Measurements from ENCODE around the gene DCAF5.
A peak's percentile ranks its signal among the peaks of the same experiment; 100 is the strongest.

The DCAF5 gene

GRCh38 chr14:69064596-69064995 is 88.3 kb downstream of the DCAF5 start:
- no peak for DNase-seq

- DNase-seq: peak; percentile 97
These were observed 93.0 kb downstream of the DCAF5 start for GRCh38 chr14:69059658-69060623.

GRCh38 chr14:69055999-69056788 is 96.7 kb downstream of the DCAF5 start:
- DNase-seq: no peak

- no peak for DNase-seq
These were observed 97.8 kb downstream of the DCAF5 start for GRCh38 chr14:69055125-69055524.

- DNase-seq: no peak
These were observed 98.9 kb downstream of the DCAF5 start for GRCh38 chr14:69054030-69054429.

- DNase-seq: no peak
These were observed 100.7 kb downstream of the DCAF5 start for GRCh38 chr14:69052181-69052601.

GRCh38 chr14:69050240-69051184 is 102.4 kb downstream of the DCAF5 start:
- DNase-seq: no peak

- peak; percentile 62 for DNase-seq
These were observed 103.2 kb downstream of the DCAF5 start for GRCh38 chr14:69049675-69050074.

GRCh38 chr14:69048456-69048855 is 104.5 kb downstream of the DCAF5 start:
- no peak for DNase-seq

- no peak for DNase-seq
These were observed 105.7 kb downstream of the DCAF5 start for GRCh38 chr14:69047255-69047654.

GRCh38 chr14:69046476-69046860 is 106.5 kb downstream of the DCAF5 start:
- no peak for DNase-seq

- DNase-seq: peak; percentile 69
These were observed 107.0 kb downstream of the DCAF5 start for GRCh38 chr14:69045857-69046475.

GRCh38 chr14:69044965-69045555 is 107.9 kb downstream of the DCAF5 start:
- no peak for DNase-seq

- no peak for DNase-seq
These were observed 108.6 kb downstream of the DCAF5 start for GRCh38 chr14:69044296-69044695.

GRCh38 chr14:69043596-69044260 is 109.2 kb downstream of the DCAF5 start:
- DNase-seq: peak; percentile 87

GRCh38 chr14:69042787-69043444 is 110.0 kb downstream of the DCAF5 start:
- peak; percentile 86 for DNase-seq

GRCh38 chr14:69042299-69042698 is 110.6 kb downstream of the DCAF5 start:
- no peak for DNase-seq

GRCh38 chr14:69041783-69042182 is 111.1 kb downstream of the DCAF5 start:
- no peak for DNase-seq

- DNase-seq: peak; percentile 77
These were observed 112.6 kb downstream of the DCAF5 start for GRCh38 chr14:69040353-69040752.

GRCh38 chr14:69039288-69039628 is 113.7 kb downstream of the DCAF5 start:
- no peak for DNase-seq

All from suppressor macrophage treated with lipopolysaccharide for 4 hours (primary cell).